D721Med (cell line): ENCODE data around the gene KIAA1755.

ENCODE experiments used
- DNase-seq: peaks from one replicate; pipeline ENCODE4 v3.0.0; 2011; ENCODE audit warnings: low spot score; ENCODE audit not compliant: insufficient read length
- FAIRE-seq: peaks from 2 replicates; lab custom pipeline; 2011; peaks lifted over from hg19 to GRCh38; lab: Jason Lieb, UNC
- CTCF ChIP-seq: IDR thresholded peaks from 2 replicates; pipeline ENCODE4 v1.5.1; 2012; ENCODE audit warnings: mild to moderate bottlenecking, control low read depth; ENCODE audit not compliant: insufficient read depth; ENCODE audit errors: missing control alignments

The KIAA1755 gene

GRCh38 chr20:38296433-38296832 lies 35.9 kb upstream of the KIAA1755 start:
- DNase-seq = no peak
- TF ChIP-seq CTCF = no peak
- no peak for FAIRE-seq

DNA sequence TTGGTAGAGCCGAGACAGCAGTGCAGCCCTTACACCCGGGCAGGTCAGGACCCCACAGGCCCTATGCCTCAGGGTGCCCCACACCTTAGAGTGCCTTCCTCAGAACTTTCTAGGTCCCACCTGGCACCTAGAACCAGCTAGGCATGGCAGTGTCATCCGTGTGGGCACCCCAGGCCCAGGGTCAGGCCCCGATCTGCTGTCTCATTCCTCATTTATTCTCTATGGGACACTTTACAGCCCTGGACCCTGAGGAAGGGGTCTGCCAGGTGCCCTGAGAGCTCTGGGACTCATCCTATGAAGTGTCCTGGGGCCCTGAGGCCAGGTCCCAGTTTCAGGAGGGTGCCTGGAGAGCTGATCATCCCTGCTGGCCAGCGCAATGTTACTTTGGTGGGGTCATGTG lies 35.3 kb upstream of the KIAA1755 start:
- no peak for TF ChIP-seq CTCF
- DNase-seq (no peak), FAIRE-seq (no peak)

- FAIRE-seq = no peak
- no peak for DNase-seq
- no peak for TF ChIP-seq CTCF
Measured at GRCh38 chr20:38294076-38294591, 33.6 kb upstream of the KIAA1755 start.

DNA sequence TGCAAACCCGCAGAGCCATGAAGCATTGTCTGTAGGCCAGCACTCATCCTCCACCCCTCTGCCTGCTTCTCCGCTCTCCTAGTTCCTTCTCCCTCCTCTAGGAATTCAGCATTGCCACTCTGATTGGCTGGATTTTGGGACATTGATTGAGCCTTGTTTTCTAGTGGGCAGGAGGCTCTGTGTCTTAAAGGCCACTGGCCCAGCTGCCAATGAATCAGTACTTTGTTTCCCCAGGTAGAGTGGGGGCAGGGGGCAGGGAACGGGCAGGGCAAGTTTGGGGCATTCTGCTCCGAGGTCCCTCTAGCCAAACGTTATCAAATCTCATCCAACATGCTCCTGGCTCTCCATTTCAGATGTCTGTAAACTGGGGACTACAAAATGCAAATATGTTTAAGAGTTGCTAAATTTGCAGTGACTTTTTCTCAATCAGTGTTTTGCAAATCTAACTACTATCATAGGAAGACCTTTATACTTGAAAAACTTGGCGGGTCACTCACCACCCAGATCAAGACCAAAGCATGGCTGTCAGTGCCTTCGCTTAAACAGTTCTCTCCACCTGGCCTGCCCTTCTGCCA lies 33.0 kb upstream of the KIAA1755 start:
- no peak for FAIRE-seq
- no peak for TF ChIP-seq CTCF
- no peak for DNase-seq

GRCh38 chr20:38291966-38292365 lies 31.4 kb upstream of the KIAA1755 start:
- TF ChIP-seq CTCF = no peak
- DNase-seq = no peak
- FAIRE-seq = no peak

GRCh38 chr20:38290829-38291814 lies 30.6 kb upstream of the KIAA1755 start:
- peak; percentile 14 for TF ChIP-seq CTCF
- FAIRE-seq (no peak), DNase-seq (no peak)
